Measurements from ENCODE around the gene ERBB2. TPM values are rescaled to one million over a fixed set of nuclear protein-coding genes. Genes with fewer than 3 reads are reported as not detected.
A peak's percentile ranks its signal among the peaks of the same experiment; 100 is the strongest.

Gene ERBB2
- total and polyA plus RNA-seq, 2 experiments from 2014 or later, result 30.3 to 55.4 TPM

DNA sequence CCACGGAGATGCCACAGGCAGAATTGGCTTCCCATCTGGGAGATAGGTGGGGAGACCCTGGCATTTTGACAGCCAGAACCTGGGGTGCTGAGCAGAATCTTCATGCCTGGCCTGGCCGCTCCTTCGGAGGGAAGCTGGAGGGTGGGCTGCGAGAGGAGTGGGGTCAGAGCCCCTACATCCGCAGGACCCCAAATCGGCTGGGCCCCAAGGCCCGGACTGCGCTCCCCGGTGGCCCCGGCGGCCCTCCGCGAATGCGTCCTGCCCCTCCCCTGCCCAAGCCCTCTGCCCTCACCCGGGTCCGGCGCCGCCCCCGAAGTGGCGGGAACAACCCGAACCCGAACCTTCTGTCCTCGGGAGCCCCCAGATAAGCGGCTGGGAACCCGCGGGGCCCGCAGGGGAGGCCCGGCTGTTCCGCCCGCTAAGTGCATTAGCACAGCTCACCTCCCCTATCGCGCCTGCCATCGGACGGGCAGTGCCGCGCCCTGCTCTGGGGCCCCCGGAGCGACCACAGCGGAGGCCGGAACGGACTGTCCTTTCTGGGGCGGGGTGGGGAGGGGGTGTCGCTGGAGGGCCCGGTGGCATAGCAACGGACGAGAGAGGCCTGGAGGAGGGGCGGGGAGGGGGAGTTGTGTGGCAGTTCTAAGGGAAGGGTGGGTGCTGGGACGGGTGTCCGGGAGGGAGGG is 32.5 kb upstream of the ERBB2 start:
- TF ChIP-seq EZH2 (IDR thresholded peaks at IDR 0.05; ENCODE audit: insufficient read depth, poor library complexity, severe bottlenecking) (peak; percentile 61), EZH2phosphoT487 (IDR thresholded peaks at IDR 0.05; ENCODE audit: insufficient read depth, low read depth) (no peak)
- H3K9me3 ChIP-seq (ENCODE audit: low read depth), result no peaks in the 10 kb centered on the region
- H3K36me3 ChIP-seq (ENCODE audit: low read depth), result no peaks in the 10 kb centered on the region
- no peak overlapping the region for H3K4me2 ChIP-seq (ENCODE audit: unreplicated experiment)
- no peak overlapping the region for H3K4me3 ChIP-seq
- H3K79me2 ChIP-seq (ENCODE audit: insufficient read depth), result no peaks in the 10 kb centered on the region
- peaks cover 37% of the 10 kb centered on the region; the same call in 1 of the 2 replicates for H3K27me3 ChIP-seq (replicated peaks; ENCODE audit: insufficient read depth)
- no peak overlapping the region for H2AFZ ChIP-seq
- no peak overlapping the region for H3K27ac ChIP-seq
- peak; percentile 35 for DNase-seq
- 9 to 11% methylated on average over 25 to 48 of the region's 49 CpGs for WGBS, 2 experiments (ENCODE audit: low coverage in 1 of 2, low lambda C conversion rate in 2 of 2, missing lambda C conversion rate in 2 of 2)
- H3K9me2 ChIP-seq (ENCODE audit: insufficient read depth), result no peaks in the 10 kb centered on the region
- H3F3A ChIP-seq (ENCODE audit: insufficient read depth), result no peaks in the 10 kb centered on the region
- in situ Hi-C loops (cut with MboI), result no loop called here
- H4K20me1 ChIP-seq (ENCODE audit: insufficient read depth), result no peaks in the 10 kb centered on the region
- H3K9ac ChIP-seq, result no peak overlapping the region
- H3K4me1 ChIP-seq (ENCODE audit: insufficient read depth), result no peaks in the 10 kb centered on the region

DNA sequence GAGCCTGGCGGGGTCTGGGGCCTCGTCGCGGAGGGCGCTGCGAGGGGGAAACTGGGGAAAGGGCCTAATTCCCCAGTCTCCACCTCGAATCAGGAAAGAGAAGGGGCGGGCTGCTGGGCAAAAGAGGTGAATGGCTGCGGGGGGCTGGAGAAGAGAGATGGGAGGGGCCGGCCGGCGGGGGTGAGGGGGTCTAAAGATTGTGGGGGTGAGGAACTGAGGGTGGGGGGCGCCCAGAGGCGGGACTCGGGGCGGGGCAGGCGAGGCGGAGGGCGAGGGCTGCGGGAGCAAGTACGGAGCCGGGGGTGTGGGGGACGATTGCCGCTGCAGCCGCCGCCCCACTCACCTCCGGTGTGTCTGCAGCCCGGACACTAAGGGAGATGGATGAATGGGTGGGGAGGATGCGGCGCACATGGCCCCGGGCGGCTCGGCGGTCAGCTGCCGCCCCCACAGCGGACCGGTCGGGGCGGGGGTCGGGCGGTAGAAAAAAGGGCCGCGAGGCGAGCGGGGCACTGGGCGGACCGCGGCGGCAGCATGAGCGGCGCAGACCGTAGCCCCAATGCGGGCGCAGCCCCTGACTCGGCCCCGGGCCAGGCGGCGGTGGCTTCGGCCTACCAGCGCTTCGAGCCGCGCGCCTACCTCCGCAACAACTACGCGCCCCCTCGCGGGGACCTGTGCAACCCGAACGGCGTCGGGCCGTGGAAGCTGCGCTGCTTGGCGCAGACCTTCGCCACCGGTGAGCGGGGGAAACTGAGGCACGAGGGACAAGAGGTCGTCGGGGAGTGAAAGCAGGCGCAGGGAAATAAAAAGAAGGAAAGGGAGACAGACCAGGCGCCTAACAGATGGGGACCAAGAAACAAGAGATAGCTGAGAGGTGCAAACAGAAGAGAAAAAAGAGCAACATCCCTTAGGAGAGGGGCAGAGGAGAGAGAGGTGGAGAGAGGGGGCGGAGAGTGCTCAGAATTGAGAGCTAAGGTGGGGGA is 31.6 kb upstream of the ERBB2 start, which contains the start of gene PNMT:
TSS of gene PNMT (plus strand) at position 509 of the 980 bp plus-strand sequence. CDS start at position 532, 23 bp downstream.
- Histone ChIP-seq H3K27ac (no peak within 1 kb of the TSS), H2AFZ (peak within 1 kb of the TSS; percentile 53), H3K4me2 (ENCODE audit: unreplicated experiment) (peak within 1 kb of the TSS; percentile 55), H3K4me3 (peak within 1 kb of the TSS; percentile 53), H3K27me3 (replicated peaks; ENCODE audit: insufficient read depth) (peaks cover 37% of the 10 kb centered on the region; the same call in 1 of the 2 replicates), H4K20me1 (ENCODE audit: insufficient read depth) (no peaks in the 10 kb centered on the region), H3K79me2 (ENCODE audit: insufficient read depth) (no peaks in the 10 kb centered on the region), H3K36me3 (ENCODE audit: low read depth) (no peaks in the 10 kb centered on the region), H3K4me1 (ENCODE audit: insufficient read depth) (no peaks in the 10 kb centered on the region), H3F3A (ENCODE audit: insufficient read depth) (no peaks in the 10 kb centered on the region), H3K9ac (no peak within 1 kb of the TSS), H3K9me2 (ENCODE audit: insufficient read depth) (no peaks in the 10 kb centered on the region), H3K9me3 (ENCODE audit: low read depth) (no peaks in the 10 kb centered on the region)
- in situ Hi-C loops (cut with MboI), result no loop called here
- DNase-seq, result peak; percentile 79
- peak; percentile 87 for TF ChIP-seq EZH2 (IDR thresholded peaks at IDR 0.05; ENCODE audit: insufficient read depth, poor library complexity, severe bottlenecking)
- no peak; the same call in 1 of the 2 replicates for TF ChIP-seq EZH2phosphoT487 (IDR thresholded peaks at IDR 0.05; ENCODE audit: insufficient read depth, low read depth)
- 2 to 3% methylated on average over 31 to 85 of the region's 85 CpGs for WGBS, 2 experiments (ENCODE audit: low coverage in 1 of 2, low lambda C conversion rate in 2 of 2, missing lambda C conversion rate in 2 of 2)

DNA sequence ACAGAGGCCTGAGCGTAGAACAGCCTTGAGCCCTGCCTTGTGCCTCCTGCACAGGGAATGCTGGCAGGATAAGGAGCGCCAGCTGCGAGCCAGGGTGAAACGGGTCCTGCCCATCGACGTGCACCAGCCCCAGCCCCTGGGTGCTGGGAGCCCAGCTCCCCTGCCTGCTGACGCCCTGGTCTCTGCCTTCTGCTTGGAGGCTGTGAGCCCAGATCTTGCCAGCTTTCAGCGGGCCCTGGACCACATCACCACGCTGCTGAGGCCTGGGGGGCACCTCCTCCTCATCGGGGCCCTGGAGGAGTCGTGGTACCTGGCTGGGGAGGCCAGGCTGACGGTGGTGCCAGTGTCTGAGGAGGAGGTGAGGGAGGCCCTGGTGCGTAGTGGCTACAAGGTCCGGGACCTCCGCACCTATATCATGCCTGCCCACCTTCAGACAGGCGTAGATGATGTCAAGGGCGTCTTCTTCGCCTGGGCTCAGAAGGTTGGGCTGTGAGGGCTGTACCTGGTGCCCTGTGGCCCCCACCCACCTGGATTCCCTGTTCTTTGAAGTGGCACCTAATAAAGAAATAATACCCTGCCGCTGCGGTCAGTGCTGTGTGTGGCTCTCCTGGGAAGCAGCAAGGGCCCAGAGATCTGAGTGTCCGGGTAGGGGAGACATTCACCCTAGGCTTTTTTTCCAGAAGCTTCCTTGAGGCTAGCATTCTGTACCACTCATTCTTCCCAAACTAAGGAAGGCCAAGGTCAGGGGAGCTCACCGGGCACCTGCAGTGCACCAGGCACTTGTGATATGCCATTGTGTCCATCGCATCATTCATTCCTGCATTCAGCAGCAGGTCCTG is 29.7 kb upstream of the ERBB2 start:
- H3F3A ChIP-seq (ENCODE audit: insufficient read depth), result no peaks in the 10 kb centered on the region
- in situ Hi-C loops (cut with MboI), result no loop called here
- H3K27me3 ChIP-seq (replicated peaks; ENCODE audit: insufficient read depth), result peaks cover 37% of the 10 kb centered on the region; the same call in 1 of the 2 replicates
- no peaks in the 10 kb centered on the region for H3K36me3 ChIP-seq (ENCODE audit: low read depth)
- H2AFZ ChIP-seq, result no peak overlapping the region
- H3K79me2 ChIP-seq (ENCODE audit: insufficient read depth), result no peaks in the 10 kb centered on the region
- no peaks in the 10 kb centered on the region for H4K20me1 ChIP-seq (ENCODE audit: insufficient read depth)
- WGBS, 2 experiments (ENCODE audit: low coverage in 1 of 2, low lambda C conversion rate in 2 of 2, missing lambda C conversion rate in 2 of 2), result 77 to 80% methylated on average over 22 of the region's 23 CpGs
- H3K4me3 ChIP-seq, result no peak overlapping the region
- H3K9me3 ChIP-seq (ENCODE audit: low read depth), result no peaks in the 10 kb centered on the region
- TF ChIP-seq EZH2 (IDR thresholded peaks at IDR 0.05; ENCODE audit: insufficient read depth, poor library complexity, severe bottlenecking) (no peak), EZH2phosphoT487 (IDR thresholded peaks at IDR 0.05; ENCODE audit: insufficient read depth, low read depth) (no peak)
- DNase-seq, result no peak
- no peak overlapping the region for H3K4me2 ChIP-seq (ENCODE audit: unreplicated experiment)
- no peak overlapping the region for H3K27ac ChIP-seq
- H3K4me1 ChIP-seq (ENCODE audit: insufficient read depth), result no peaks in the 10 kb centered on the region
- no peaks in the 10 kb centered on the region for H3K9me2 ChIP-seq (ENCODE audit: insufficient read depth)
- no peak overlapping the region for H3K9ac ChIP-seq

DNA sequence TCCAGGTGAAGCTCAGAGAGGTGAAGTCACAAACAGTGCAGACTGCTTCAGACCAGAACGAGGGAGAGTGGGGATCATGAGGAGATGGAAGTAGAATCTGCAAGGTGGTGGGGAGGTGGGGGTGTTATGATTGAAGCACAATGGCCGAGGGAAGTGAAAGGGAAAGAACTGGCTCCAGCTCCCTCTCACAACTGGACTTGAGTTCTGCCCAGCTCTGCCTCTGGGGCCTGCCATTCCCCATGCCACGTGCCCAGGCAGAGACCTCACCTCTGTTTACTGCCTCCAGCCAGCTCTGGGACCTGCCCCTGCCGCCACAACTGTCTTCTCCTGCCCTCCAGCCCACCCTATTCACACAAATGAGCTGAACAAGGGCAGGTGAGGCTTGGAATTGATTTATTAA is 29.1 kb upstream of the ERBB2 start:
- in situ Hi-C loops (cut with MboI), result no loop called here
- DNase-seq, result no peak
- H3K4me3 ChIP-seq, result no peak overlapping the region

More for the DNA sequence above, 29.1 kb upstream of the ERBB2 start:
- no peaks in the 10 kb centered on the region for H3F3A ChIP-seq (ENCODE audit: insufficient read depth)
- 16 to 18% methylated on average over 4 of the region's 4 CpGs for WGBS, 2 experiments (ENCODE audit: low coverage in 1 of 2, low lambda C conversion rate in 2 of 2, missing lambda C conversion rate in 2 of 2)
- H2AFZ ChIP-seq, result no peak overlapping the region
- H3K9ac ChIP-seq, result no peak overlapping the region
- H3K36me3 ChIP-seq (ENCODE audit: low read depth), result no peaks in the 10 kb centered on the region
- no peaks in the 10 kb centered on the region for H3K9me3 ChIP-seq (ENCODE audit: low read depth)
- H3K4me2 ChIP-seq (ENCODE audit: unreplicated experiment), result no peak overlapping the region
- H3K27me3 ChIP-seq (replicated peaks; ENCODE audit: insufficient read depth), result peaks cover 36% of the 10 kb centered on the region; the same call in 1 of the 2 replicates
- H3K79me2 ChIP-seq (ENCODE audit: insufficient read depth), result no peaks in the 10 kb centered on the region
- no peak overlapping the region for H3K27ac ChIP-seq
- H4K20me1 ChIP-seq (ENCODE audit: insufficient read depth), result no peaks in the 10 kb centered on the region
- TF ChIP-seq EZH2 (IDR thresholded peaks at IDR 0.05; ENCODE audit: insufficient read depth, poor library complexity, severe bottlenecking), result no peak
- no peak for TF ChIP-seq EZH2phosphoT487 (IDR thresholded peaks at IDR 0.05; ENCODE audit: insufficient read depth, low read depth)
- no peaks in the 10 kb centered on the region for H3K9me2 ChIP-seq (ENCODE audit: insufficient read depth)
- no peaks in the 10 kb centered on the region for H3K4me1 ChIP-seq (ENCODE audit: insufficient read depth)

Measured in GM23248 (cell line).